Activated CD8-positive, alpha-beta memory T cell treated with anti-CD3 and anti-CD28 coated beads, Interleukin-2, amount 10 ng/mL, durations not matched to agents 7 days and 5 days (primary cell): ENCODE data around the gene SPDYE16. TPM values are rescaled to one million over a fixed set of nuclear protein-coding genes. Genes with fewer than 3 reads are reported as not detected.
A peak's percentile ranks its signal among the peaks of the same experiment; 100 is the strongest.
"Not testable (repeated sequence)": the region's sequence is repeated elsewhere in the genome, so short reads cannot be mapped to it uniquely, and the experiment has no call there.

Source experiments
- ATAC-seq: fragments of 150-1000 bp; cut with Tn5 transposase; one replicate; pipeline ENCODE4 v1.10.0; 2021; ENCODE audit warnings: moderate library complexity
- CTCF ChIA-PET: fragments of 350-600 bp; sonication (Branson Sonifier 250); formaldehyde crosslinking; loops from one replicate; lab custom pipeline; 2021; ENCODE audit warnings: antibody characterized with exemption; lab: Charles Lee
- DNase-seq: peaks from one replicate; pipeline ENCODE4 v3.0.0-alpha.2; 2020
- H3K27ac Mint-ChIP-seq: one replicate; pipeline ENCODE4 v1.8.0; 2021; ENCODE audit warnings: mild to moderate bottlenecking, mixed read lengths
- H3K27me3 Mint-ChIP-seq: one replicate; pipeline ENCODE4 v1.8.0; 2021; ENCODE audit warnings: mixed read lengths
- H3K36me3 Mint-ChIP-seq: one replicate; pipeline ENCODE4 v1.8.0; 2021; ENCODE audit warnings: mild to moderate bottlenecking, mixed read lengths
- H3K4me1 Mint-ChIP-seq: one replicate; pipeline ENCODE4 v1.8.0; 2021; ENCODE audit warnings: mixed read lengths
- H3K4me3 Mint-ChIP-seq: one replicate; pipeline ENCODE4 v1.8.0; 2021; ENCODE audit warnings: mild to moderate bottlenecking, moderate library complexity, mixed read lengths
- H3K9me3 Mint-ChIP-seq: one replicate; pipeline ENCODE4 v1.8.0; 2022; ENCODE audit warnings: low read depth, mixed read lengths
- total RNA-seq, 2 experiments: library from RNA; stranded (reverse); gene quantifications; one replicate each; pipeline ENCODE4 v1.2.3, GENCODE V29; 2021

The SPDYE16 gene
- under 1 TPM in 1 of 2 experiments, not detected in 1; 0.52 TPM for total RNA-seq

- DNase-seq, ATAC-seq, CTCF ChIA-PET, H3K4me3 Mint-ChIP-seq, H3K4me1 Mint-ChIP-seq, H3K27ac Mint-ChIP-seq, H3K27me3 Mint-ChIP-seq, H3K36me3 Mint-ChIP-seq, H3K9me3 Mint-ChIP-seq: not testable (repeated sequence)
These were observed at the start of gene SPDYE16 for GRCh38 chr7:76543197-76543596. TSS of gene SPDYE16 (minus strand) at chr7:76543297. CDS start at chr7:76541459, 1,838 bp downstream.

GRCh38 chr7:76592694-76593093 lies 49.6 kb upstream of the SPDYE16 start:
- H3K27ac Mint-ChIP-seq, ATAC-seq, DNase-seq, H3K27me3 Mint-ChIP-seq, H3K4me3 Mint-ChIP-seq, H3K9me3 Mint-ChIP-seq, CTCF ChIA-PET: not testable (repeated sequence)
- peaks cover 41% of the 10 kb centered on the region for H3K4me1 Mint-ChIP-seq
- H3K36me3 Mint-ChIP-seq, result peaks cover 15% of the 10 kb centered on the region

GRCh38 chr7:76591602-76592304 lies 48.7 kb upstream of the SPDYE16 start:
- ATAC-seq, DNase-seq, H3K9me3 Mint-ChIP-seq, CTCF ChIA-PET, H3K4me3 Mint-ChIP-seq, H3K27me3 Mint-ChIP-seq, H3K27ac Mint-ChIP-seq: not testable (repeated sequence)
- peaks cover 38% of the 10 kb centered on the region for H3K4me1 Mint-ChIP-seq
- peaks cover 16% of the 10 kb centered on the region for H3K36me3 Mint-ChIP-seq

GRCh38 chr7:76591033-76591432 lies 47.9 kb upstream of the SPDYE16 start:
- CTCF ChIA-PET, ATAC-seq, DNase-seq, H3K27ac Mint-ChIP-seq, H3K9me3 Mint-ChIP-seq, H3K4me3 Mint-ChIP-seq, H3K27me3 Mint-ChIP-seq: not testable (repeated sequence)
- peaks cover 15% of the 10 kb centered on the region for H3K36me3 Mint-ChIP-seq
- peaks cover 36% of the 10 kb centered on the region for H3K4me1 Mint-ChIP-seq

GRCh38 chr7:76588586-76588985 lies 45.5 kb upstream of the SPDYE16 start:
- H3K9me3 Mint-ChIP-seq, H3K27me3 Mint-ChIP-seq, DNase-seq, H3K36me3 Mint-ChIP-seq, H3K4me3 Mint-ChIP-seq, CTCF ChIA-PET: not testable (repeated sequence)
- Mint-ChIP-seq H3K27ac (peak overlapping the region; percentile 11), H3K4me1 (peaks cover 33% of the 10 kb centered on the region)
- peak; percentile 51 for ATAC-seq

- CTCF ChIA-PET, H3K27me3 Mint-ChIP-seq, H3K27ac Mint-ChIP-seq, H3K36me3 Mint-ChIP-seq, DNase-seq, ATAC-seq, H3K4me3 Mint-ChIP-seq, H3K9me3 Mint-ChIP-seq: not testable (repeated sequence)
- peaks cover 34% of the 10 kb centered on the region for H3K4me1 Mint-ChIP-seq
These were observed 43.7 kb upstream of the SPDYE16 start for GRCh38 chr7:76586585-76587315.

GRCh38 chr7:76583636-76584281 lies 40.7 kb upstream of the SPDYE16 start:
- H3K9me3 Mint-ChIP-seq, DNase-seq, CTCF ChIA-PET, H3K36me3 Mint-ChIP-seq, H3K27me3 Mint-ChIP-seq: not testable (repeated sequence)
- peak overlapping the region; percentile 6 for H3K4me3 Mint-ChIP-seq
- peaks cover 33% of the 10 kb centered on the region for H3K4me1 Mint-ChIP-seq
- peak; percentile 69 for ATAC-seq
- H3K27ac Mint-ChIP-seq, result peak overlapping the region; percentile 73

GRCh38 chr7:76582848-76583631 lies 39.9 kb upstream of the SPDYE16 start:
- H3K9me3 Mint-ChIP-seq, DNase-seq, H3K4me3 Mint-ChIP-seq, CTCF ChIA-PET, H3K27me3 Mint-ChIP-seq, H3K36me3 Mint-ChIP-seq: not testable (repeated sequence)
- peak; percentile 75 for ATAC-seq
- peaks cover 29% of the 10 kb centered on the region for H3K4me1 Mint-ChIP-seq
- peak overlapping the region; percentile 73 for H3K27ac Mint-ChIP-seq

GRCh38 chr7:76575919-76576655 lies 33.0 kb upstream of the SPDYE16 start:
- H3K4me1 Mint-ChIP-seq, ATAC-seq, H3K36me3 Mint-ChIP-seq, CTCF ChIA-PET, H3K4me3 Mint-ChIP-seq, H3K9me3 Mint-ChIP-seq, H3K27ac Mint-ChIP-seq, H3K27me3 Mint-ChIP-seq, DNase-seq: not testable (repeated sequence)

GRCh38 chr7:76575431-76575830 lies 32.3 kb upstream of the SPDYE16 start:
- H3K4me1 Mint-ChIP-seq, H3K27ac Mint-ChIP-seq, CTCF ChIA-PET, H3K9me3 Mint-ChIP-seq, H3K27me3 Mint-ChIP-seq, ATAC-seq, H3K4me3 Mint-ChIP-seq, H3K36me3 Mint-ChIP-seq, DNase-seq: not testable (repeated sequence)

GRCh38 chr7:76572296-76572695 lies 29.2 kb upstream of the SPDYE16 start:
- peaks cover 14% of the 10 kb centered on the region for H3K36me3 Mint-ChIP-seq

GRCh38 chr7:76570324-76570775 lies 27.3 kb upstream of the SPDYE16 start:
- H3K27me3 Mint-ChIP-seq, CTCF ChIA-PET, H3K4me3 Mint-ChIP-seq, H3K4me1 Mint-ChIP-seq, H3K9me3 Mint-ChIP-seq, H3K27ac Mint-ChIP-seq, ATAC-seq, DNase-seq: not testable (repeated sequence)
- H3K36me3 Mint-ChIP-seq, result peaks cover 23% of the 10 kb centered on the region

More at GRCh38 chr7:76572296-76572695, 29.2 kb upstream of the SPDYE16 start:
- H3K27ac Mint-ChIP-seq, H3K27me3 Mint-ChIP-seq, H3K4me3 Mint-ChIP-seq, H3K9me3 Mint-ChIP-seq, H3K4me1 Mint-ChIP-seq, ATAC-seq, DNase-seq, CTCF ChIA-PET: not testable (repeated sequence)
